ENCODE data around the gene COX11. TPM values are rescaled to one million over a fixed set of nuclear protein-coding genes. Genes with fewer than 3 reads are reported as not detected.

COX11 gene
- total and polyA plus RNA-seq, 2 of the 13 experiments (the other 11 are each of a cell fraction or from before 2014, with no cell fraction given) = 103 to 203 TPM

DNA sequence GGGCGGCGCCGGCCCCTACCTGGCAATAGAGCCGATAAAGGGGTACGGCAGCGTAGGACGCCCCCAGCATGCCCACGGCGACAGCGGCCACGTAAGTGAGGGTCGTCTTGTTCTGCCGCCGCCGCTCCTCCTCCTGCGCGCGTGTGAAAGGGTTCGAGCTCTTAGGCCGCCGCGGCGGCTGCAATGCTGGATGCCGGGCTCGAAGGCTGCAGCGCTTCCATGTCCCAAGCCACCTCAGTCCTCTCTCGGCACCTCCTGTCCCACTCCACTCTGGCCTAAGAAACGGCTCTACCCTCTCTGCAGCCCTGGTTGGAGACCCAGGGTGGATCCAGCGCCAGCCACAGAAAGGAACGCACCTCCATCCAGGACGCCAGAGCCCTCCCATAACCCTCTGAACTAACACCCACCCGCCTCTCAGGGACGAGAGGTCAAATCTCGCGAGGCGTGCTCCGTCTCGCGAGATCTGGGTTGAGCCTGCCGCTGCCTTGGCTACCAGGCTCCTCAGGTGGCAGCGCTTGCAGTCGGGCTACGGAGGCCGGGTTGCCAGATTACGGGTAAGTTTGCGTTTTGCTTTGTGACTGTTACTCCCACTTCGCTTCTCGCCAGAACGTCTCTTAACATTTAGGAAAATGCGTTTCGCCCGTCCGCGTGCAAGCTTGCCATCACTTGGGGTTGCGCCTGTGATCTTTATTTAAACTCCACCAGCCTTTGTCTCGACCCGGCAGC lies at the start of gene COX11, which contains the start of gene STXBP4 (continued):
- TF ChIP-seq ZNF224 (CRISPR knock-in tag; IDR thresholded peaks at IDR 0.05) = peak; percentile 55; the same call in 1 of the 2 replicates
- TF ChIP-seq NRL (CRISPR knock-in tag; IDR thresholded peaks at IDR 0.05; ENCODE audit: borderline replicate concordance) = peak; percentile 85
- peak; percentile 47; the same call in 1 of the 2 replicates for TF ChIP-seq KLF13 (CRISPR knock-in tag; IDR thresholded peaks at IDR 0.05)
- no peak for TF ChIP-seq MBNL3 (CRISPR knock-in tag; conservative IDR thresholded peaks at IDR 0.05)
- TF ChIP-seq ZNF501 (CRISPR knock-in tag; IDR thresholded peaks at IDR 0.05) = peak; percentile 97
- no peak for TF ChIP-seq IKZF4 (CRISPR knock-in tag; IDR thresholded peaks at IDR 0.05; ENCODE audit: borderline replicate concordance, low read depth, not compliant biosample characterization)
- no peak for TF ChIP-seq NFRKB (IDR thresholded peaks at IDR 0.05)
- TF ChIP-seq, protein P1, sequence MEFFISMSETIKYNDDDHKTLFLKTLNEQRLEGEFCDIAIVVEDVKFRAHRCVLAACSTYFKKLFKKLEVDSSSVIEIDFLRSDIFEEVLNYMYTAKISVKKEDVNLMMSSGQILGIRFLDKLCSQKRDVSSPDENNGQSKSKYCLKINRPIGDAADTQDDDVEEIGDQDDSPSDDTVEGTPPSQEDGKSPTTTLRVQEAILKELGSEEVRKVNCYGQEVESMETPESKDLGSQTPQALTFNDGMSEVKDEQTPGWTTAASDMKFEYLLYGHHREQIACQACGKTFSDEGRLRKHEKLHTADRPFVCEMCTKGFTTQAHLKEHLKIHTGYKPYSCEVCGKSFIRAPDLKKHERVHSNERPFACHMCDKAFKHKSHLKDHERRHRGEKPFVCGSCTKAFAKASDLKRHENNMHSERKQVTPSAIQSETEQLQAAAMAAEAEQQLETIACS (CRISPR knock-in tag; IDR thresholded peaks at IDR 0.05) = 0 out of 2 replicates have a peak, but pooled peaks have one; percentile 26
- no peak for TF ChIP-seq ZBTB21 (CRISPR knock-in tag; IDR thresholded peaks at IDR 0.05)
- TF ChIP-seq CCDC6 (CRISPR knock-in tag; IDR thresholded peaks at IDR 0.05) = no peak; the same call in 1 of the 2 replicates
- TF ChIP-seq, protein P2, sequence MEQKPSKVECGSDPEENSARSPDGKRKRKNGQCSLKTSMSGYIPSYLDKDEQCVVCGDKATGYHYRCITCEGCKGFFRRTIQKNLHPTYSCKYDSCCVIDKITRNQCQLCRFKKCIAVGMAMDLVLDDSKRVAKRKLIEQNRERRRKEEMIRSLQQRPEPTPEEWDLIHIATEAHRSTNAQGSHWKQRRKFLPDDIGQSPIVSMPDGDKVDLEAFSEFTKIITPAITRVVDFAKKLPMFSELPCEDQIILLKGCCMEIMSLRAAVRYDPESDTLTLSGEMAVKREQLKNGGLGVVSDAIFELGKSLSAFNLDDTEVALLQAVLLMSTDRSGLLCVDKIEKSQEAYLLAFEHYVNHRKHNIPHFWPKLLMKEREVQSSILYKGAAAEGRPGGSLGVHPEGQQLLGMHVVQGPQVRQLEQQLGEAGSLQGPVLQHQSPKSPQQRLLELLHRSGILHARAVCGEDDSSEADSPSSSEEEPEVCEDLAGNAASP (CRISPR knock-in tag; IDR thresholded peaks at IDR 0.05; ENCODE audit: borderline replicate concordance) = no peak
- TF ChIP-seq ZNF510 (CRISPR knock-in tag; IDR thresholded peaks at IDR 0.05; ENCODE audit: low read depth) = peak; percentile 27; the same call in 1 of the 2 replicates
- TF ChIP-seq KLF15 (CRISPR knock-in tag; IDR thresholded peaks at IDR 0.05; ENCODE audit: borderline replicate concordance) = peak; percentile 45; the same call in 1 of the 2 replicates
- peak; percentile 82 for TF ChIP-seq ZFP37 (CRISPR knock-in tag; IDR thresholded peaks at IDR 0.05; ENCODE audit: borderline replicate concordance)
- TF ChIP-seq GATAD1 (CRISPR knock-in tag; IDR thresholded peaks at IDR 0.05) = peak; percentile 94
- TF ChIP-seq RFXANK (CRISPR knock-in tag; IDR thresholded peaks at IDR 0.05) = no peak; the same call in 1 of the 2 replicates
- TF ChIP-seq ZNF235 (CRISPR knock-in tag; IDR thresholded peaks at IDR 0.05; ENCODE audit: borderline replicate concordance) = peak; percentile 65; the same call in 1 of the 2 replicates
- TF ChIP-seq, protein P3, sequence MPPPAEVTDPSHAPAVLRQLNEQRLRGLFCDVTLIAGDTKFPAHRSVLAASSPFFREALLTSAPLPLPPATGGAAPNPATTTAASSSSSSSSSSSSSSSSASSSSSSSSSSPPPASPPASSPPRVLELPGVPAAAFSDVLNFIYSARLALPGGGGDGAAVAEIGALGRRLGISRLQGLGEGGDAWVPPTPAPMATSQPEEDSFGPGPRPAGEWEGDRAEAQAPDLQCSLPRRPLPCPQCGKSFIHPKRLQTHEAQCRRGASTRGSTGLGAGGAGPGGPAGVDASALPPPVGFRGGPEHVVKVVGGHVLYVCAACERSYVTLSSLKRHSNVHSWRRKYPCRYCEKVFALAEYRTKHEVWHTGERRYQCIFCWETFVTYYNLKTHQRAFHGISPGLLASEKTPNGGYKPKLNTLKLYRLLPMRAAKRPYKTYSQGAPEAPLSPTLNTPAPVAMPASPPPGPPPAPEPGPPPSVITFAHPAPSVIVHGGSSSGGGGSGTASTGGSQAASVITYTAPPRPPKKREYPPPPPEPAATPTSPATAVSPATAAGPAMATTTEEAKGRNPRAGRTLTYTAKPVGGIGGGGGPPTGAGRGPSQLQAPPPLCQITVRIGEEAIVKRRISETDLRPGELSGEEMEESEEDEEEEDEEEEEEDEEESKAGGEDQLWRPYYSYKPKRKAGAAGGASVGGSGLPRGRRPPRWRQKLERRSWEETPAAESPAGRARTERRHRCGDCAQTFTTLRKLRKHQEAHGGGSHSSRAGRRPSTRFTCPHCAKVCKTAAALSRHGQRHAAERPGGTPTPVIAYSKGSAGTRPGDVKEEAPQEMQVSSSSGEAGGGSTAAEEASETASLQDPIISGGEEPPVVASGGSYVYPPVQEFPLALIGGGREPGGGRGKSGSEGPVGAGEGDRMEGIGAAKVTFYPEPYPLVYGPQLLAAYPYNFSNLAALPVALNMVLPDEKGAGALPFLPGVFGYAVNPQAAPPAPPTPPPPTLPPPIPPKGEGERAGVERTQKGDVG (CRISPR knock-in tag; IDR thresholded peaks at IDR 0.05; ENCODE audit: borderline replicate concordance) = no peak
- no peak for TF ChIP-seq NR3C1 (CRISPR knock-in tag; IDR thresholded peaks at IDR 0.05)
- TF ChIP-seq, protein P4, sequence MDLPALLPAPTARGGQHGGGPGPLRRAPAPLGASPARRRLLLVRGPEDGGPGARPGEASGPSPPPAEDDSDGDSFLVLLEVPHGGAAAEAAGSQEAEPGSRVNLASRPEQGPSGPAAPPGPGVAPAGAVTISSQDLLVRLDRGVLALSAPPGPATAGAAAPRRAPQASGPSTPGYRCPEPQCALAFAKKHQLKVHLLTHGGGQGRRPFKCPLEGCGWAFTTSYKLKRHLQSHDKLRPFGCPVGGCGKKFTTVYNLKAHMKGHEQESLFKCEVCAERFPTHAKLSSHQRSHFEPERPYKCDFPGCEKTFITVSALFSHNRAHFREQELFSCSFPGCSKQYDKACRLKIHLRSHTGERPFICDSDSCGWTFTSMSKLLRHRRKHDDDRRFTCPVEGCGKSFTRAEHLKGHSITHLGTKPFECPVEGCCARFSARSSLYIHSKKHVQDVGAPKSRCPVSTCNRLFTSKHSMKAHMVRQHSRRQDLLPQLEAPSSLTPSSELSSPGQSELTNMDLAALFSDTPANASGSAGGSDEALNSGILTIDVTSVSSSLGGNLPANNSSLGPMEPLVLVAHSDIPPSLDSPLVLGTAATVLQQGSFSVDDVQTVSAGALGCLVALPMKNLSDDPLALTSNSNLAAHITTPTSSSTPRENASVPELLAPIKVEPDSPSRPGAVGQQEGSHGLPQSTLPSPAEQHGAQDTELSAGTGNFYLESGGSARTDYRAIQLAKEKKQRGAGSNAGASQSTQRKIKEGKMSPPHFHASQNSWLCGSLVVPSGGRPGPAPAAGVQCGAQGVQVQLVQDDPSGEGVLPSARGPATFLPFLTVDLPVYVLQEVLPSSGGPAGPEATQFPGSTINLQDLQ (CRISPR knock-in tag; IDR thresholded peaks at IDR 0.05) = no peak
- peak; percentile 73; the same call in 1 of the 2 replicates for TF ChIP-seq ZNF83 (CRISPR knock-in tag; IDR thresholded peaks at IDR 0.05; ENCODE audit: borderline replicate concordance)
